ENCODE results near the gene GLIS1. TPM values are rescaled to one million over a fixed set of nuclear protein-coding genes. Genes with fewer than 3 reads are reported as not detected.

GLIS1 gene
- total RNA-seq, 4 donors from 2014 or later: 0.16 to 0.27 TPM; not detected in 2

DNA sequence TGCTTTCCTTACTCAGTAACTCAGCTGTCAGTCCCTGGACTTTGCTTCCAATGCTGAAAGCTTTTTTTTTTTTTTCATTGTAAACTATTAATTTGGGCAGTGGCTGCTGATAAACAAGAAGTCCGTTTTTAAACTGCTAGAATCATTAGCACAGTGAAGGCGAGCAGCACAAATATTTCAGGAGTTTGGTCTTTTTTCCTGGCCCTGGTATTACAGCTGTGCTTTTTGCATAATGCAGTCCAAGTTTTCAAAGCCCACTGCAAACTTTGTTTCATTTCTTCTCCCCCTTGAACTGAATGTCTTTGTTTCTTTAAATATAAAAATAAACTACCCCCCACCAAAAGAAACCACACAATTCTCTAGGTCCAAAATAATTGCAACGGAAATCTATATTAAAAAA lies 6.6 kb downstream of the GLIS1 start:
- no peak for TF ChIP-seq POLR2A (IDR thresholded peaks at IDR 0.05)
- no peak for TF ChIP-seq POLR2AphosphoS5 (IDR thresholded peaks at IDR 0.05)
- TF ChIP-seq, protein P1, sequence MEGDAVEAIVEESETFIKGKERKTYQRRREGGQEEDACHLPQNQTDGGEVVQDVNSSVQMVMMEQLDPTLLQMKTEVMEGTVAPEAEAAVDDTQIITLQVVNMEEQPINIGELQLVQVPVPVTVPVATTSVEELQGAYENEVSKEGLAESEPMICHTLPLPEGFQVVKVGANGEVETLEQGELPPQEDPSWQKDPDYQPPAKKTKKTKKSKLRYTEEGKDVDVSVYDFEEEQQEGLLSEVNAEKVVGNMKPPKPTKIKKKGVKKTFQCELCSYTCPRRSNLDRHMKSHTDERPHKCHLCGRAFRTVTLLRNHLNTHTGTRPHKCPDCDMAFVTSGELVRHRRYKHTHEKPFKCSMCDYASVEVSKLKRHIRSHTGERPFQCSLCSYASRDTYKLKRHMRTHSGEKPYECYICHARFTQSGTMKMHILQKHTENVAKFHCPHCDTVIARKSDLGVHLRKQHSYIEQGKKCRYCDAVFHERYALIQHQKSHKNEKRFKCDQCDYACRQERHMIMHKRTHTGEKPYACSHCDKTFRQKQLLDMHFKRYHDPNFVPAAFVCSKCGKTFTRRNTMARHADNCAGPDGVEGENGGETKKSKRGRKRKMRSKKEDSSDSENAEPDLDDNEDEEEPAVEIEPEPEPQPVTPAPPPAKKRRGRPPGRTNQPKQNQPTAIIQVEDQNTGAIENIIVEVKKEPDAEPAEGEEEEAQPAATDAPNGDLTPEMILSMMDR (IDR thresholded peaks at IDR 0.05): no peak
- TF ChIP-seq EP300 (IDR thresholded peaks at IDR 0.05): no peak
- H3K36me3 ChIP-seq: no peaks in the 10 kb centered on the region
- WGBS, 2 donors (ENCODE audit: low coverage in 1 of 2): 28 to 43% methylated on average over 3 of the region's 3 CpGs

DNA sequence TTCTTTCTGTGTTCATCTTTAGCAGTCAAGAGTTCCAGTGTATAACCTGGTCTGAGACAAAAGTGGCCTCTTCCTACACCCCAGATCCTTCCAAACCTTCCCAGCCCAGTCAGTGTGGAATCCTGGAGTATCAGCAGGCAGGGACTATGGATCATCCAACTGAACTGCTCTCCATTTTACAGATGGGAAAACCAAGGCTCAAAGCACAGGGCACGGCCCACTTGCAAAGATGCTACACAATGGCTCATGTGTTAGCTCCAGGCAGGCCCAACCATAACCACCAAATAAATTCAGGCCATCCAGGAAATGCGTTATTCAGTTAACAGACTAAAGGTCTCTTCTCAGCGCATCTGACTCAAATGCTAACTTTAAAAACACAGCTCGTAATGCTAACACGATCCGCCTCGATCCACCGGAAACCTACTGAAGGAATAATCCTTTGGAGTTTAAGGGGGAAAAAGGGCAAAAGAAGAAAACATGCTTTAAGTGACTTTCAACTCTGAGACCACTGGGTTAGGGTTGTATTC lies 7.1 kb downstream of the GLIS1 start:
- WGBS, 2 donors (ENCODE audit: low coverage in 1 of 2): 76 to 84% methylated on average over 6 to 7 of the region's 8 CpGs
- no peak overlapping the region for H3K4me3 ChIP-seq
- H3K27ac ChIP-seq: no peak overlapping the region
- no peak for ATAC-seq
- H3K36me3 ChIP-seq: no peaks in the 10 kb centered on the region
- no peaks in the 10 kb centered on the region for H3K9me3 ChIP-seq
- peaks cover 10% of the 10 kb centered on the region for H3K27me3 ChIP-seq
- H3K4me1 ChIP-seq: no peaks in the 10 kb centered on the region
- TF ChIP-seq POLR2AphosphoS5 (IDR thresholded peaks at IDR 0.05) (no peak), POLR2A (IDR thresholded peaks at IDR 0.05) (no peak), EP300 (IDR thresholded peaks at IDR 0.05) (no peak)
- TF ChIP-seq, protein P1 (IDR thresholded peaks at IDR 0.05): no peak

More for the DNA sequence above, 6.6 kb downstream of the GLIS1 start:
- Histone ChIP-seq H3K27ac (no peak overlapping the region), H3K27me3 (peaks cover 16% of the 10 kb centered on the region), H3K9me3 (no peaks in the 10 kb centered on the region), H3K4me1 (peaks cover 0 to 2% (median 0%) of the 10 kb centered on the region in 3 donors), H3K4me3 (no peak overlapping the region)
- ATAC-seq: no peak

DNA sequence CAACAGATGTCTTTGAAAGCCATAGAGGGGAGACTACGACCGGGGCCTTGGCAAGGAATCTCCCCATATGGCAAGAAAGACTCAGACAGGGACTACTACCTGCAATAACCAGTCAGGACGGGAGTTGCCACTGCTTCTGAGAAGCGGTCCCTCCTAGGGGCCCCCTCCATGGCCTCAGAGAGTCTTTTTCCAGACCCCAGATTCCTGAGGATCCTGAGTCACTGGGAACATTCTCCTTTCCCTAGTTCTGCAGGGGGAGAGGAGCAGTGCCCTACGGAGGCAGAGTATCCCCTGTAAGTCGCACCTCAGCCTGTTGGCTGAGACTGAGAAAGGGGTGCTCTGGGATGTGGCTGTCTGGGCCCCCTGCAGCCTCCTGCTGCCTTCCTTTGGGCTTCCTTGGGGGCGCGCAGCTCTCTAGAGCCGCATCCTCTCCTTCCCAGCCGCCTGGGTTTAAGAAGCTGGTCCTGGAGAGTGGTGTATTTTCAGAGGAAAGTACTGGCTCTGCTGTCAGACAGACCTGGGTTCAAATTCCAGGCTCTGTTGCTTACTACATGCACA lies 7.8 kb downstream of the GLIS1 start:
- H3K9me3 ChIP-seq: no peaks in the 10 kb centered on the region
- 80 to 90% methylated on average over 3 to 4 of the region's 10 CpGs for WGBS, 2 donors (ENCODE audit: low coverage in 1 of 2)
- no peaks in the 10 kb centered on the region for H3K4me1 ChIP-seq
- ATAC-seq: no peak
- TF ChIP-seq, protein P1 (IDR thresholded peaks at IDR 0.05): no peak
- TF ChIP-seq POLR2AphosphoS5 (IDR thresholded peaks at IDR 0.05) (no peak), POLR2A (IDR thresholded peaks at IDR 0.05) (no peak), EP300 (IDR thresholded peaks at IDR 0.05) (no peak)
- H3K27me3 ChIP-seq: peaks cover 5% of the 10 kb centered on the region
- H3K4me3 ChIP-seq: no peak overlapping the region
- H3K27ac ChIP-seq: no peak overlapping the region
- H3K36me3 ChIP-seq: no peaks in the 10 kb centered on the region

DNA sequence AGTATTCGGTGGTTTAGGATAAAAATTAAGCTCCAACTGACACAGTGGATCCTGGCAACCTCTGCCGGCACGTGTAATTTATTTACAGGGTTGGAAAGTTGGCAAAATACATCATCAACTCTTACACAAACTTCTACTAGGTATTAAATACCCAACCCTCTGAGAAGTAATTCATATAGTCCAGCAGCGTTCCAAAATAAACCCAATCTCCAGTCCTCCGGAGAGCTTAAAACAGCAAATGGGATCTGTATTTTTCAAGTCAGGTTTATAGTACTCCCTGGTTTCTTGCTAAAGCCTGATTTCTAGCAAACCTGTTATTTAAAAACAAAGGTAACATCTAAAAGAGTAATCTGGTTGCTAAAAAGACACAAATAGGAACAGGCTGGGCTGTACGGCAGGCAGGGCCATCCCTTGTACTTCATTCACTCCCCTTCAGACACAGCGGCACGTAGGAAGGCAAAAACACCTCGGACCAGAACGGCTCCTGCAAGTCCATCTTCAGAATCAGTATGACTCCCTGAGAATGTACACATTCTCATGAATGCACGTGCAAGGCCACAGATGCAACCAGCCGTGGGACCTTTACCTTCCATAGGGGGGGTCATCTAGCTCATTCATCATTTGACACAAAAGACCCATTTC lies 8.6 kb downstream of the GLIS1 start:
- TF ChIP-seq POLR2AphosphoS5 (IDR thresholded peaks at IDR 0.05): no peak
- TF ChIP-seq EP300 (IDR thresholded peaks at IDR 0.05): no peak
- TF ChIP-seq POLR2A (IDR thresholded peaks at IDR 0.05): no peak
- TF ChIP-seq, protein P1 (IDR thresholded peaks at IDR 0.05): no peak

More for the DNA sequence above, 8.6 kb downstream of the GLIS1 start:
- Histone ChIP-seq H3K27ac (no peak overlapping the region), H3K4me1 (no peaks in the 10 kb centered on the region), H3K36me3 (no peaks in the 10 kb centered on the region), H3K9me3 (no peaks in the 10 kb centered on the region), H3K27me3 (peaks cover 8% of the 10 kb centered on the region), H3K4me3 (no peak overlapping the region)
- WGBS, 2 donors (ENCODE audit: low coverage in 1 of 2): 77 to 85% methylated on average over 9 to 10 of the region's 12 CpGs
- no peak for ATAC-seq
